ENCODE measurements around the gene INSC. TPM values are rescaled to one million over a fixed set of nuclear protein-coding genes. Genes with fewer than 3 reads are reported as not detected.

Gene INSC
- total RNA-seq, 2 experiments from 2014 or later: not detected

DNA sequence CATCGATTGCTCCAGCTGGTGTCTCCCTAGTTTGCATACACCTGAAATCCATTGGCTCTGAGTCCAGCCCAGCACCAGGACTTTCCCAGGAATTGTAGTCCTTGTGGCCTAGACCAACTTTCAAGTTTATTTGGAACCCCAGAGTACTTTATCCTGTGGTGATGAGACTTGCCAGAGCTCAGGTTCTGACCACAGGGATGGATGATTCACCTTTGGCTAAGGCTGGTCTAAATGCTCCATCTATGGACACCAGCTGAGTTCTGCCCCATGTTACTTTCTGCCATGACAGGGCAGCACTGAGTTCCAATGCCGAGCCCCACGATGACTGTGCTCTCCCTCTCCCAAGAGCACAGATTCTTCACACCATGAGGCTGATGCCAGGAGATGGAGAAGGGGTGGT lies 17.3 kb upstream of the INSC start:
- Mint-ChIP-seq H3K4me3 (no peak overlapping the region), H3K4me1 (ENCODE audit: low read depth) (no peaks in the 10 kb centered on the region), H3K36me3 (ENCODE audit: low read depth) (no peaks in the 10 kb centered on the region), H3K27ac (no peak overlapping the region), H3K27me3 (peaks cover 57% of the 10 kb centered on the region), H3K9me3 (no peaks in the 10 kb centered on the region)
- no peak for ATAC-seq (ENCODE audit: poor library complexity)
- no peak overlapping the region for H3K4me3 ChIP-seq (ENCODE audit: low read length)
- no peaks in the 10 kb centered on the region for H3K36me3 ChIP-seq (ENCODE audit: insufficient read depth, low read length)
- H3K9me3 ChIP-seq (ENCODE audit: control insufficient read depth in 1 of 2, insufficient read depth in 1 of 2, low read length in 2 of 2): no peaks in the 10 kb centered on the region
- TF ChIP-seq, protein P1, sequence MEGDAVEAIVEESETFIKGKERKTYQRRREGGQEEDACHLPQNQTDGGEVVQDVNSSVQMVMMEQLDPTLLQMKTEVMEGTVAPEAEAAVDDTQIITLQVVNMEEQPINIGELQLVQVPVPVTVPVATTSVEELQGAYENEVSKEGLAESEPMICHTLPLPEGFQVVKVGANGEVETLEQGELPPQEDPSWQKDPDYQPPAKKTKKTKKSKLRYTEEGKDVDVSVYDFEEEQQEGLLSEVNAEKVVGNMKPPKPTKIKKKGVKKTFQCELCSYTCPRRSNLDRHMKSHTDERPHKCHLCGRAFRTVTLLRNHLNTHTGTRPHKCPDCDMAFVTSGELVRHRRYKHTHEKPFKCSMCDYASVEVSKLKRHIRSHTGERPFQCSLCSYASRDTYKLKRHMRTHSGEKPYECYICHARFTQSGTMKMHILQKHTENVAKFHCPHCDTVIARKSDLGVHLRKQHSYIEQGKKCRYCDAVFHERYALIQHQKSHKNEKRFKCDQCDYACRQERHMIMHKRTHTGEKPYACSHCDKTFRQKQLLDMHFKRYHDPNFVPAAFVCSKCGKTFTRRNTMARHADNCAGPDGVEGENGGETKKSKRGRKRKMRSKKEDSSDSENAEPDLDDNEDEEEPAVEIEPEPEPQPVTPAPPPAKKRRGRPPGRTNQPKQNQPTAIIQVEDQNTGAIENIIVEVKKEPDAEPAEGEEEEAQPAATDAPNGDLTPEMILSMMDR (IDR thresholded peaks at IDR 0.05): no peak
- no peaks in the 10 kb centered on the region for H3K4me1 ChIP-seq (ENCODE audit: insufficient read depth, low read length)
- CTCF ChIA-PET: no interaction called here
- DNase-seq: no peak
- intact Hi-C loops (cut with DNase I, micrococcal nuclease): no loop called here
- H3K27ac ChIP-seq (ENCODE audit: low read depth in 1 of 2, low read length in 2 of 2): no peak overlapping the region
- peaks cover 4 to 13% of the 10 kb centered on the region in 2 experiments for H3K27me3 ChIP-seq (ENCODE audit: control insufficient read depth in 1 of 2, insufficient read depth in 2 of 2, low read length in 2 of 2)
- POLR2A ChIA-PET: no interaction called here

DNA sequence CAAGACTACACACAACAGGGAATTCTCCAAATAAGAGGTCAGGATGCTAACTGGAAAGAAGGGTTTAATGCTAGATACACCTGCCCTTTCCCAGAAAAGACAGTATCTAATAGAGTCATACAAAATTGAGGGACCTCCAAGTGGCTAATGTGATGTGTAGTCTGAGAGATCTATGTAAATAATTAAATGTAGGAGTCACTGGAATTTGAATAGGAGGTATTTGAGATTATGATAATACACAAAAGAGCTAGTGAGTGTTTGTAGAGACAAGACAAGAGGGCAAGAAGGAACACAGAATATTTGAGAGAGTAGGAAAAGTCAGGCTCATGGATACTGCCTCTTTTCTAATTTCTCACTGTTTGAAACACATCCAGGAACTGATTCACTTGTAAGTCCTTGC lies 15.5 kb upstream of the INSC start:
- no peaks in the 10 kb centered on the region for H3K4me1 ChIP-seq (ENCODE audit: insufficient read depth, low read length)
- ATAC-seq (ENCODE audit: poor library complexity) (no peak), DNase-seq (no peak)
- no peaks in the 10 kb centered on the region for H3K4me1 Mint-ChIP-seq (ENCODE audit: low read depth)
- intact Hi-C loops (cut with DNase I, micrococcal nuclease): no loop called here
- H3K4me3 ChIP-seq (ENCODE audit: low read length): no peak overlapping the region
- H3K36me3 ChIP-seq (ENCODE audit: insufficient read depth, low read length): no peaks in the 10 kb centered on the region
- H3K27me3 Mint-ChIP-seq: peaks cover 57% of the 10 kb centered on the region
- TF ChIP-seq, protein P1 (IDR thresholded peaks at IDR 0.05): no peak
- H3K27ac Mint-ChIP-seq: no peak overlapping the region
- no peaks in the 10 kb centered on the region for H3K9me3 ChIP-seq (ENCODE audit: control insufficient read depth in 1 of 2, insufficient read depth in 1 of 2, low read length in 2 of 2)
- ChIA-PET CTCF (no interaction called here), POLR2A (no interaction called here)
- peaks cover 4 to 13% of the 10 kb centered on the region in 2 experiments for H3K27me3 ChIP-seq (ENCODE audit: control insufficient read depth in 1 of 2, insufficient read depth in 2 of 2, low read length in 2 of 2)
- no peak overlapping the region for H3K4me3 Mint-ChIP-seq
- no peaks in the 10 kb centered on the region for H3K36me3 Mint-ChIP-seq (ENCODE audit: low read depth)
- no peak overlapping the region for H3K27ac ChIP-seq (ENCODE audit: low read depth in 1 of 2, low read length in 2 of 2)
- H3K9me3 Mint-ChIP-seq: peaks cover 6% of the 10 kb centered on the region

DNA sequence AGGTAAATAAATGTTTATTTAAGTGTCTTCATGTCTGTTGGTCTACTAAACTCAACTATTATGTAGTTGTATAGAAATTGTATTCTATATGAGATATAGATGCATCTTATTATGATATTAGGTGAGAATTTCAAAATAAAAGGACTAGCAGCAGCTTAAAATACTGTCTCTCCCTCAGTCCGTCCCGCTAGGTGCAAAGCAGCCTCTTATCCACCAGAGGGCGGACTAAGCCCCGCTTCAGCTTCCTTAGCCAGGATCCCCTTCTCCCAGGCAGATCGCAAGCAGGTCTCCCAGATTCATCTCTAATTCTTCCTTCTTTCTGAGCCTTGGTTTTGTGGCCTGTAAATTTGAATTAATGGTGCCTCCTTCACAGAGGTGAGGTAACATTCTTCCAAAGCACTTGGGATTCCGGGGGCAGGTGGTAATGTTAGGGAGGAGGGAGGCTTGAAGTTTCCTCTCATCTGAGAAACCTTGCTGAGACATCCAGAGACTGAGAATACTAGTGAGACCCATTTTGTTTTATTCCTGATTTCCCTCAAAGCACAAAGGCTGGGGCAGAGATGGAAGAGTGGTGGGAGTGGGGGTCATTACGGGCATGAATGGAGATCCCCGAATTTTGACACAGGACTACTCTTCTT lies 13.5 kb upstream of the INSC start:
- peaks cover 49% of the 10 kb centered on the region for H3K27me3 Mint-ChIP-seq
- H3K4me1 Mint-ChIP-seq (ENCODE audit: low read depth): no peaks in the 10 kb centered on the region
- TF ChIP-seq, protein P1 (IDR thresholded peaks at IDR 0.05): peak; percentile 75
- Histone ChIP-seq H3K4me3 (ENCODE audit: low read length) (no peak overlapping the region), H3K27ac (ENCODE audit: low read depth in 1 of 2, low read length in 2 of 2) (no peak overlapping the region), H3K9me3 (ENCODE audit: control insufficient read depth in 1 of 2, insufficient read depth in 1 of 2, low read length in 2 of 2) (no peaks in the 10 kb centered on the region), H3K4me1 (ENCODE audit: insufficient read depth, low read length) (no peaks in the 10 kb centered on the region), H3K27me3 (ENCODE audit: control insufficient read depth in 1 of 2, insufficient read depth in 2 of 2, low read length in 2 of 2) (peaks cover 4 to 13% of the 10 kb centered on the region in 2 experiments), H3K36me3 (ENCODE audit: insufficient read depth, low read length) (no peaks in the 10 kb centered on the region)
- no peak overlapping the region for H3K4me3 Mint-ChIP-seq
- ChIA-PET POLR2A (no interaction called here), CTCF (interaction anchor here (0.8 to 2.1 kb wide), 3 partner anchors 10 to 26 kb away, joined by 4 to 9 read pairs (median 5); no protein-coding TSS in a partner anchor)
- ATAC-seq (ENCODE audit: poor library complexity) (peak; percentile 49), DNase-seq (peak; percentile 6 to 61 (median 26))
- no peaks in the 10 kb centered on the region for H3K36me3 Mint-ChIP-seq (ENCODE audit: low read depth)
- peaks cover 6% of the 10 kb centered on the region for H3K9me3 Mint-ChIP-seq
- no peak overlapping the region for H3K27ac Mint-ChIP-seq
- intact Hi-C loops (cut with DNase I, micrococcal nuclease): loop anchor here (1.0 to 10.0 kb wide), 2 partner anchors 107 to 1514 kb away; no protein-coding TSS in a partner anchor
